Stimulated activated CD4-positive, alpha-beta T cell treated with anti-CD3 and anti-CD28 coated beads, Interleukin-15, amount 100 ng/mL, for 24 hours (primary cell): ENCODE measurements around the gene COPA.

Experiments
- DNase-seq: peaks from one replicate; pipeline ENCODE4 v3.0.0-alpha.2; 2020

COPA gene

GRCh38 chr1:160261893-160262794 lies 80.9 kb downstream of the COPA start, which contains the start of gene DCAF8:
Gene DCAF8, minus strand, starts transcription at chr1:160262549. Its CDS starts 18,541 bp downstream, at chr1:160244008.
- peak; percentile 99 for DNase-seq

GRCh38 chr1:160261556-160261892 lies 81.5 kb downstream of the COPA start:
- DNase-seq, result peak; percentile 77

GRCh38 chr1:160260406-160261382 lies 82.4 kb downstream of the COPA start:
- DNase-seq, result no peak

GRCh38 chr1:160258177-160258798 lies 84.8 kb downstream of the COPA start:
- no peak for DNase-seq

- no peak for DNase-seq
Measured at GRCh38 chr1:160257411-160258015, 85.5 kb downstream of the COPA start.

- no peak for DNase-seq
Measured at GRCh38 chr1:160256396-160257046, 86.5 kb downstream of the COPA start.

- DNase-seq, result no peak
Measured at GRCh38 chr1:160255781-160256300, 87.2 kb downstream of the COPA start.

GRCh38 chr1:160251687-160252526 lies 91.1 kb downstream of the COPA start:
- DNase-seq, result peak; percentile 55

- DNase-seq, result no peak
Measured at GRCh38 chr1:160251011-160251410, 92.0 kb downstream of the COPA start.

- no peak for DNase-seq
Measured at GRCh38 chr1:160247053-160247452, 96.0 kb downstream of the COPA start.

- DNase-seq, result no peak
Measured at GRCh38 chr1:160245434-160245833, 97.6 kb downstream of the COPA start.

GRCh38 chr1:160244209-160244608 lies 98.8 kb downstream of the COPA start:
- DNase-seq, result no peak

GRCh38 chr1:160243767-160244166 lies 99.3 kb downstream of the COPA start:
- no peak for DNase-seq

- DNase-seq, result no peak
Measured at GRCh38 chr1:160239582-160240299, 103.3 kb downstream of the COPA start.
